Erythroblast (primary cell): ENCODE measurements around the gene SMYD1.

Source experiments
- GATA1 ChIP-seq: IDR thresholded peaks from 2 replicates; pipeline ENCODE4 v1.6.1; 2011; ENCODE audit warnings: low read depth, mild to moderate bottlenecking, control low read depth, low read length, moderate library complexity
- POLR2A ChIP-seq: IDR thresholded peaks from 2 replicates; pipeline ENCODE4 v1.6.1; 2011; ENCODE audit warnings: mild to moderate bottlenecking, low read length

DNA sequence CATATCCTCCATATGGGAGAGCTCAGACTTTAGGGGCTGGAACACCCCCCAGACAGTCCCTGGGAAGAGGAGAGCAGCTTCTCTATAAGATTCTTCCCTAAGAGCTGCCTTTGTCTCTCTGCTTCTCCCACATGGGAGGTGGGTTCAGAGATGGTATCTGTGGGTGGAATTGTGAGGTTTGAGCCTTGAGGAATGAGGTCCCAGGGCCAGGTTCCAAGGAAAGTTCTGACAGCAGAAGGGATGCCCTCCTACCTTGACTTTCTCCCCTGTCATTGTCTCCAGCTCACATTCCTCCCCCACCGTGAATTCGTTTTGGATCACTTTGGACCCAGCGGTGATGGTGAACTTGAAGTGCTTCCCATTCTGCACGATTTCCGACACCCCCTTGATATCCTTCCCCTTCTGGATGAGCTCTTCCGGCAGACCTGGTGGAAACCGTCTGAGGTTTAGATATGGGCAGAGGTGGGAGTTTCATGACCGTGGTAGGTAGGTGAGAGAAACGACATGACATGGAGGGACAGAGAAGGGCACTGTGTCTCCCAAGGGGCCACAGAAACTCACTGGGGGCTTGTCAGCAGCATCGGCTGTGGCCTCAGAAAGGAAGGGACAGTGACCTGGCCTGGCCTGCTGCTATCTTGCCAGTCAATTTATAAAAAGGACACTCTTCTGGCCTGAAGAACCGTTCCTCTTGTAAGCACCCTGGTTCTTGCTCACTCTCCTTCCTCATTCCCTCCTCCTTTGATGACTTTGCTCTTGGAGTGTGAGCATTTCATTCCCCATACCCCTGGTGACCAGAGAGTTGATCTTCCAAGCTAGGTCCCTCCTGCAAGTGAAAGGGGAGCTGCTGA lies 58.5 kb downstream of the SMYD1 start:
- no peak for TF ChIP-seq POLR2A
- TF ChIP-seq GATA1, result no peak
